Gastroesophageal sphincter (tissue), 3 donors: ENCODE results near the gene ASNS.

Source experiments
- POLR2A ChIP-seq, 2 donors: fragments of 450-650 bp; IDR thresholded peaks; one replicate each; pipeline ENCODE4 v1.6.1; 2017; ENCODE audit warnings: antibody characterized with exemption in 2 of 2, mild to moderate bottlenecking in 2 of 2, moderate library complexity in 1 of 2
- POLR2AphosphoS5 ChIP-seq: sonication (generic); formaldehyde crosslinking; IDR thresholded peaks from one replicate; pipeline ENCODE4 v1.6.1; 2017; ENCODE audit warnings: antibody characterized with exemption
- TF ChIP-seq, protein P1 (sequence below), 4 experiments: fragments of 200-600 bp in 2 of 4; fragments of 450-650 bp in 2 of 4; sonication (generic) in 1 of 4; IDR thresholded peaks; one replicate each; pipeline ENCODE4 v1.5.1; 2017 to 2019; ENCODE audit warnings: antibody characterized with exemption in 4 of 4, mild to moderate bottlenecking in 2 of 4, moderate library complexity in 2 of 4

DNA sequence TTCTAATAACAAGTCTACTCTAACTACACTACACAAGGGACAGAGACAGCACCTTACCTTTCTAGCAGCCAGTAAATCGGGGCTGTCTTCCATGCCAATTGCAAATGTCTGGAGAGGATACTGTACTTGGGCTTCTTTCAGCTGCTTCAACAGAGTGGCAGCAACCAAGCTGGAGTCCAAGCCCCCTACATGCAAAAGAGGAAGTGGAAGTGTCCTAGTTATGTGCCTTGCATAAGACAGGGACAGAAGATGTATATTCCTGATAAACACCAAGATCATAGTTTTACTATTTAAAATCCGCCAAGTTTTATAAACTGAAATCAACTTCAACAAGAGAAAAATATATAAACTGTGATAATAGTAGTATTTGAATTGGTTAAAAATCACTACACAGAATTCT lies 14.0 kb downstream of the ASNS start:
- TF ChIP-seq, protein P1, sequence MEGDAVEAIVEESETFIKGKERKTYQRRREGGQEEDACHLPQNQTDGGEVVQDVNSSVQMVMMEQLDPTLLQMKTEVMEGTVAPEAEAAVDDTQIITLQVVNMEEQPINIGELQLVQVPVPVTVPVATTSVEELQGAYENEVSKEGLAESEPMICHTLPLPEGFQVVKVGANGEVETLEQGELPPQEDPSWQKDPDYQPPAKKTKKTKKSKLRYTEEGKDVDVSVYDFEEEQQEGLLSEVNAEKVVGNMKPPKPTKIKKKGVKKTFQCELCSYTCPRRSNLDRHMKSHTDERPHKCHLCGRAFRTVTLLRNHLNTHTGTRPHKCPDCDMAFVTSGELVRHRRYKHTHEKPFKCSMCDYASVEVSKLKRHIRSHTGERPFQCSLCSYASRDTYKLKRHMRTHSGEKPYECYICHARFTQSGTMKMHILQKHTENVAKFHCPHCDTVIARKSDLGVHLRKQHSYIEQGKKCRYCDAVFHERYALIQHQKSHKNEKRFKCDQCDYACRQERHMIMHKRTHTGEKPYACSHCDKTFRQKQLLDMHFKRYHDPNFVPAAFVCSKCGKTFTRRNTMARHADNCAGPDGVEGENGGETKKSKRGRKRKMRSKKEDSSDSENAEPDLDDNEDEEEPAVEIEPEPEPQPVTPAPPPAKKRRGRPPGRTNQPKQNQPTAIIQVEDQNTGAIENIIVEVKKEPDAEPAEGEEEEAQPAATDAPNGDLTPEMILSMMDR (IDR thresholded peaks at IDR 0.05), result no peak
- TF ChIP-seq POLR2A (IDR thresholded peaks at IDR 0.05), result no peak
- no peak for TF ChIP-seq POLR2AphosphoS5
